Peyer's patch (tissue), 4 donors: ENCODE data around the gene UBQLN1.

Experiments
- CTCF ChIP-seq, 6 experiments: fragments of 450-650 bp in 4 of 6; fragments of 200-600 bp in 2 of 6; sonication (generic) in 1 of 6; IDR thresholded peaks; one replicate each; pipeline ENCODE4 v1.5.1; 2017 to 2019; ENCODE audit warnings: antibody characterized with exemption in 6 of 6, mild to moderate bottlenecking in 3 of 6, moderate library complexity in 1 of 6
- POLR2A ChIP-seq, 2 donors: fragments of 450-650 bp; IDR thresholded peaks; one replicate each; pipeline ENCODE4 v1.5.1; 2017; ENCODE audit warnings: antibody characterized with exemption in 2 of 2, mild to moderate bottlenecking in 2 of 2, moderate library complexity in 2 of 2

- TF ChIP-seq CTCF (IDR thresholded peaks at IDR 0.05) (peak in 1 of 6 experiments; percentile 8), POLR2A (IDR thresholded peaks at IDR 0.05) (peak in 1 of 2 donors; percentile 46)
Measured at GRCh38 chr9:83629433-83630104, 78.2 kb downstream of the UBQLN1 start.
